Astrocyte (in vitro differentiated cells and primary cell): ENCODE measurements around the gene SOX18. TPM values are rescaled to one million over a fixed set of nuclear protein-coding genes. Genes with fewer than 3 reads are reported as not detected.

ENCODE experiments used
- DNase-seq: peaks from one replicate; pipeline ENCODE4 v3.0.0-alpha.2; 2010; ENCODE audit warnings: low read depth
- FAIRE-seq: peaks from 2 replicates; lab custom pipeline; 2011; peaks lifted over from hg19 to GRCh38; lab: Jason Lieb, UNC
- H2AFZ ChIP-seq: 2 replicates; pipeline ENCODE4 v1.6.0; 2012; ENCODE audit warnings: low read depth, low read length, inconsistent platforms
- H3K27ac ChIP-seq: 2 replicates; pipeline ENCODE4 v1.5.1; 2011; ENCODE audit warnings: low read depth, low read length, inconsistent platforms
- H3K27me3 ChIP-seq: 2 replicates; pipeline ENCODE4 v1.6.0; 2011; ENCODE audit warnings: low read length, inconsistent platforms; ENCODE audit not compliant: insufficient read depth
- H3K36me3 ChIP-seq: 2 replicates; pipeline ENCODE4 v1.5.1; 2011; ENCODE audit warnings: low read length, inconsistent platforms; ENCODE audit not compliant: insufficient read depth
- H3K4me1 ChIP-seq: 2 replicates; pipeline ENCODE4 v1.5.1; 2011; ENCODE audit warnings: low read length, inconsistent platforms; ENCODE audit not compliant: insufficient read depth
- H3K4me2 ChIP-seq: 2 replicates; pipeline ENCODE4 v1.6.0; 2012; ENCODE audit warnings: low read length, inconsistent platforms
- H3K4me3 ChIP-seq: 2 replicates; pipeline ENCODE4 v1.5.1; 2011; ENCODE audit warnings: low read depth, mild to moderate bottlenecking, low read length, inconsistent platforms; ENCODE audit not compliant: insufficient read depth
- H3K79me2 ChIP-seq: 2 replicates; pipeline ENCODE4 v1.6.0; 2012; ENCODE audit warnings: mild to moderate bottlenecking, low read length, inconsistent platforms; ENCODE audit not compliant: insufficient read depth
- H3K9ac ChIP-seq: 2 replicates; pipeline ENCODE4 v1.6.0; 2012; ENCODE audit warnings: mild to moderate bottlenecking, low read length, inconsistent platforms
- H3K9me3 ChIP-seq: 2 replicates; pipeline ENCODE4 v1.5.1; 2012; ENCODE audit warnings: low read depth, mild to moderate bottlenecking, low read length, inconsistent platforms; ENCODE audit not compliant: insufficient read depth
- H4K20me1 ChIP-seq: 2 replicates; pipeline ENCODE4 v1.6.0; 2012; ENCODE audit warnings: low read length, inconsistent platforms; ENCODE audit not compliant: insufficient read depth
- H3K27ac Mint-ChIP-seq: one replicate; pipeline ENCODE4 v1.8.0; 2021; ENCODE audit warnings: mild to moderate bottlenecking, mixed read lengths; ENCODE audit not compliant: unreplicated experiment
- H3K27me3 Mint-ChIP-seq: one replicate; pipeline ENCODE4 v1.8.0; 2021; ENCODE audit warnings: low read depth, mixed read lengths; ENCODE audit not compliant: unreplicated experiment
- H3K36me3 Mint-ChIP-seq: one replicate; pipeline ENCODE4 v1.8.0; 2021; ENCODE audit warnings: low read depth, mixed read lengths; ENCODE audit not compliant: unreplicated experiment
- H3K4me1 Mint-ChIP-seq: one replicate; pipeline ENCODE4 v1.8.0; 2021; ENCODE audit warnings: low read depth, mixed read lengths; ENCODE audit not compliant: unreplicated experiment
- H3K4me3 Mint-ChIP-seq: one replicate; pipeline ENCODE4 v1.8.0; 2021; ENCODE audit warnings: mild to moderate bottlenecking, moderate library complexity, mixed read lengths; ENCODE audit not compliant: unreplicated experiment
- H3K9me3 Mint-ChIP-seq: one replicate; pipeline ENCODE4 v1.8.0; 2021; ENCODE audit warnings: mild to moderate bottlenecking, mixed read lengths; ENCODE audit not compliant: unreplicated experiment
- CTCF ChIP-seq: IDR thresholded peaks from 2 replicates; pipeline ENCODE4 v1.5.1; 2011; ENCODE audit warnings: low read depth, mild to moderate bottlenecking, inconsistent platforms, low read length, moderate library complexity; ENCODE audit not compliant: insufficient read depth
- EZH2 ChIP-seq: IDR thresholded peaks from 2 replicates; pipeline ENCODE4 v1.6.1; 2012; ENCODE audit warnings: mild to moderate bottlenecking, low read length, inconsistent platforms; ENCODE audit not compliant: insufficient read depth
- total RNA-seq: library from RNA; stranded (reverse); gene quantifications from 2 replicates; pipeline ENCODE4 v1.2.1, GENCODE V29; 2021

SOX18 gene
- total RNA-seq, 1 donor from 2014 or later, result 0.52 TPM

- Histone ChIP-seq H3K4me1 (peaks cover 16% of the 10 kb centered on the region), H3K27ac (no peak overlapping the region), H3K4me2 (peak overlapping the region; percentile 96), H3K9me3 (no peaks in the 10 kb centered on the region), H3K79me2 (no peaks in the 10 kb centered on the region), H4K20me1 (peaks cover 15% of the 10 kb centered on the region), H3K9ac (no peak overlapping the region), H2AFZ (no peak overlapping the region), H3K27me3 (peaks cover 25% of the 10 kb centered on the region), H3K36me3 (no peaks in the 10 kb centered on the region), H3K4me3 (no peak overlapping the region)
- FAIRE-seq (no peak), DNase-seq (no peak)
- H3K4me3 Mint-ChIP-seq, result peak overlapping the region; percentile 85
- no peaks in the 10 kb centered on the region for H3K4me1 Mint-ChIP-seq
- H3K27me3 Mint-ChIP-seq, result peaks cover 10% of the 10 kb centered on the region
- TF ChIP-seq CTCF (no peak), EZH2 (no peak)
- H3K9me3 Mint-ChIP-seq, result peaks cover 3% of the 10 kb centered on the region
- H3K27ac Mint-ChIP-seq, result no peak overlapping the region
- H3K36me3 Mint-ChIP-seq, result no peaks in the 10 kb centered on the region
These were observed 31.6 kb upstream of the SOX18 start for GRCh38 chr20:64080813-64081623.

DNA sequence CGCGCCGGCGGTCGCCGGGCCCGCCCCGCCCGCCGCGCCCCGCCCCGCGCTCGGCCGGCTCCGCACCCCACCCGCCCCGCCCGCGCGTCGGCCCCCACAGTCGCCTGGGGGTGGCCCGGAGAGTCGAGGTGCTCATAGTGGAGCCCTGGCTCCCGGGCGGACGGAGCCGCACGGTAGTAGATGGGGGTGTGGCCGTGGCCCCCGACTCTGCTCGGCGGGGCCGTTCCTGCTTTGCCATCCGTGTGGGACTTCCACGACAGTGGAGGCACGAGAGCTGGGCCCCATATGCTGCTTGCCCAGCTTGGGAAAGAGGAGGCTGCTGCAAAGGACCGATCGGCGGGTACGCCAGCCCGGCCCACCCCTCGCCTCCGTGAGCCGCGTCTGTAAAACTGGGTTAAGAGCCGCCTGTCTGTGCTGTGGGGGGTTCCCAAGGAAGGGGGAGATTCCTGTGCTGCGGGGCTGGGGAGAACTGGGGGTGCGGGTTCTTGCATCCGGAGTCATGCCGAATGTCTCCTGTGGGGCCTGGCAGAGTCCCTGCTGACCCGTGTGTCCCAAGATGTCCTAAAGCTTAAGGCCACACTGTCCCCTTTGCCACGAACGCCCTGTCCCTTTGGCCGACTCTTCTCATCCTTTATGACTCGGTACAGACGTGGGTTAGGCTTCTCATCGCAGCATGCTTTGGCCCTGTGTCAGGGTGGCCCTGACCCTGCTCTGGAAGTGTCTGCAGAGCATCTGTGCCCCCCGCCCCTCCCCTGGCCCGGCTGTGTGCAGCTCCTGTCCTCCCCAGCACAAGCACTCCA, 30.8 kb upstream of the SOX18 start, which contains the start of gene OPRL1:
Gene OPRL1 (plus strand): TSS at position 70 of the 800 bp plus-strand sequence. CDS start 12,639 bp downstream, outside the sequence.
- Mint-ChIP-seq H3K9me3 (peaks cover 1% of the 10 kb centered on the region), H3K27ac (no peak within 1 kb of the TSS), H3K36me3 (no peaks in the 10 kb centered on the region), H3K4me3 (peak within 1 kb of the TSS; percentile 85), H3K4me1 (no peaks in the 10 kb centered on the region), H3K27me3 (peaks cover 6% of the 10 kb centered on the region)
- Histone ChIP-seq H3K27me3 (peaks cover 17% of the 10 kb centered on the region), H2AFZ (peak within 1 kb of the TSS; percentile 86), H4K20me1 (peaks cover 15% of the 10 kb centered on the region), H3K79me2 (no peaks in the 10 kb centered on the region), H3K27ac (no peak within 1 kb of the TSS), H3K4me1 (peaks cover 16% of the 10 kb centered on the region), H3K9ac (peak within 1 kb of the TSS; percentile 79), H3K36me3 (no peaks in the 10 kb centered on the region), H3K4me3 (peak within 1 kb of the TSS; percentile 66), H3K9me3 (no peaks in the 10 kb centered on the region), H3K4me2 (peak within 1 kb of the TSS; percentile 96)
- TF ChIP-seq CTCF (no peak), EZH2 (no peak)
- DNase-seq (no peak), FAIRE-seq (no peak)
